G401 (cell line): Measurements from ENCODE around the gene RAB5A. TPM values are rescaled to one million over a fixed set of nuclear protein-coding genes. Genes with fewer than 3 reads are reported as not detected.
"Not testable (repeated sequence)": the region's sequence is repeated elsewhere in the genome, so short reads cannot be mapped to it uniquely, and the experiment has no call there.

Experiments
- DNase-seq: peaks from one replicate; pipeline ENCODE4 v3.0.0-alpha.2; 2015; ENCODE audit warnings: low spot score
- in situ Hi-C: cut with HindIII; loops from 2 replicates; pipeline ENCODE4 v1.10.0; 2016; ENCODE audit warnings: low sequenced_read_pairs, mixed read lengths
- total RNA-seq: library from RNA; depleted of rRNA; stranded (reverse); fragments of >200 nt; shearing (Covaris generic); gene quantifications from 2 replicates; pipeline ENCODE4 v1.2.3, GENCODE V29; 2014; rRNA removed

The RAB5A gene
- total RNA-seq = 49.7 and 67.3 TPM in 2 replicates

- in situ Hi-C loops = no loop called here
Measured at GRCh38 chr3:19946832-19947548, at the start of gene RAB5A. Gene RAB5A (plus strand): TSS chr3:19947097. CDS start chr3:19950899, 3,802 bp downstream.

GRCh38 chr3:19898721-19899120, 48.2 kb upstream of the RAB5A start:
- in situ Hi-C loops = no loop called here
- no peak for DNase-seq

More at GRCh38 chr3:19946832-19947548, at the start of gene RAB5A:
- peak; percentile 98 for DNase-seq

- no peak for DNase-seq
- in situ Hi-C loops = no loop called here
Measured at GRCh38 chr3:19899264-19899663, 47.6 kb upstream of the RAB5A start.

GRCh38 chr3:19899833-19900232, 47.1 kb upstream of the RAB5A start:
- in situ Hi-C loops, DNase-seq: not testable (repeated sequence)

GRCh38 chr3:19901337-19901736, 45.6 kb upstream of the RAB5A start:
- DNase-seq = no peak
- in situ Hi-C loops = no loop called here

GRCh38 chr3:19901918-19902317, 45.0 kb upstream of the RAB5A start:
- DNase-seq = no peak
- in situ Hi-C loops = no loop called here

- in situ Hi-C loops = no loop called here
- no peak for DNase-seq
Measured at GRCh38 chr3:19903649-19904048, 43.2 kb upstream of the RAB5A start.

- DNase-seq = no peak
- in situ Hi-C loops = no loop called here
Measured at GRCh38 chr3:19907523-19907922, 39.4 kb upstream of the RAB5A start.

- DNase-seq = no peak
- in situ Hi-C loops = no loop called here
Measured at GRCh38 chr3:19911452-19911851, 35.4 kb upstream of the RAB5A start.

GRCh38 chr3:19917167-19917566, 29.7 kb upstream of the RAB5A start:
- in situ Hi-C loops = no loop called here
- no peak for DNase-seq

- no peak for DNase-seq
- in situ Hi-C loops = no loop called here
Measured at GRCh38 chr3:19920401-19921080, 26.4 kb upstream of the RAB5A start.

- in situ Hi-C loops = no loop called here
Measured at GRCh38 chr3:19931180-19931692, 15.7 kb upstream of the RAB5A start.

GRCh38 chr3:19931767-19932188, 15.1 kb upstream of the RAB5A start:
- in situ Hi-C loops = no loop called here
- no peak for DNase-seq

More at GRCh38 chr3:19931180-19931692, 15.7 kb upstream of the RAB5A start:
- DNase-seq = no peak

- in situ Hi-C loops = no loop called here
- no peak for DNase-seq
Measured at GRCh38 chr3:19932422-19932821, 14.5 kb upstream of the RAB5A start.

- in situ Hi-C loops = no loop called here
- DNase-seq = no peak
Measured at GRCh38 chr3:19934098-19934566, 12.8 kb upstream of the RAB5A start, which contains the start of gene EFHB. Gene EFHB (minus strand): TSS chr3:19934217. CDS start chr3:19934018, 199 bp downstream.

- no peak for DNase-seq
- in situ Hi-C loops = no loop called here
Measured at GRCh38 chr3:19937459-19938294, 9.2 kb upstream of the RAB5A start.

GRCh38 chr3:19938295-19938627, 8.6 kb upstream of the RAB5A start:
- in situ Hi-C loops = no loop called here
- no peak for DNase-seq

- in situ Hi-C loops = no loop called here
- no peak for DNase-seq
Measured at GRCh38 chr3:19940643-19941042, 6.3 kb upstream of the RAB5A start.

- in situ Hi-C loops = no loop called here
- DNase-seq = no peak
Measured at GRCh38 chr3:19945534-19945933, 1.4 kb upstream of the RAB5A start.
